Measurements from ENCODE around the gene UGT1A10. TPM values are rescaled to one million over a fixed set of nuclear protein-coding genes. Genes with fewer than 3 reads are reported as not detected.
A peak's percentile ranks its signal among the peaks of the same experiment; 100 is the strongest.

UGT1A10 gene
- total and polyA plus RNA-seq, 8 donors, result 0.09 TPM; not detected in 7

DNA sequence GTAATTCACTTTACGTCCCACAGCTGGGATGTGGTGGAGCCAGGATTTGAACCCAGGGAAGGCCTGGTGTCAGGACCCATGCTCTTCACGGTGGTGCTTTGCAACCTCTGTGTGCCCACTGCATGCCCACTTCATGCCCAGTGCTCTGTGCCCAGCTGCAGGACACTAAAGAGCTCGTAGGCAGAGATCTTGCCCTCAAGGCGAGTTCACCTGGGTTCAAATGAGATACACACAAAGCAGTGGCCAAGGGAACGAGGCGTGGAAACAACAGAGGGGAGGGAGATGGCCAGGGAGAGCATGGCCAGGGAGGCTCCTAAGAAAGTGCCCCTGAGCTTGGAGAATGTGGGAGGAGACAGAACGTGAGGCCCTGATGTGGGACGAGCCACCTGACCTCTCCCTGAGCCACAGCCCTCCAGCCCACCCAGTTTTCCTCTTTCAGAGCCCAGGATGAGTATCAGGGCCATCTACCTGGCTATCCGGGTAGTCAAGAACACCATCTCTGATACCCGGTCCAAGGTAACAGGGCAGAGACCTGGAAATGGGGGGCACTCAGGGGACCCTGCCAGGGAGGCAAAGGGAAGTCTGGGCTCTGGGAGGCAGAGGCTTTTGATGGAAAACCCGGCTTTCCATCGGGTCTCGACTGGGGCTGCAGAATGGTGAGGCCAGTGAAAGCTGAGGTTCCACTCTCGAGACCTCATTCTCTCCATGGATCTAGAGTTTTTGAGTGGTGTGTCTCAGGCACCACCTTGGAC, 162.3 kb downstream of the UGT1A10 start:
- Histone ChIP-seq H3K36me3 (no peaks in the 10 kb centered on the region), H3K27me3 (no peaks in the 10 kb centered on the region), H3K27ac (no peak overlapping the region), H3K4me3 (no peak overlapping the region), H3K4me1 (no peaks in the 10 kb centered on the region), H3K9me3 (no peaks in the 10 kb centered on the region)
- 57 to 67% methylated on average over 14 of the region's 14 CpGs for WGBS, 2 donors
- no peak for DNase-seq
- intact Hi-C loops (cut with DNase I), result no loop called here
- no peak for TF ChIP-seq CTCF (IDR thresholded peaks at IDR 0.05)
- ATAC-seq, result no peak
- FAIRE-seq, result no peak

GRCh38 chr2:233799087-233799665, 162.9 kb downstream of the UGT1A10 start:
- no peaks in the 10 kb centered on the region for H3K4me1 ChIP-seq
- TF ChIP-seq CTCF (IDR thresholded peaks at IDR 0.05), result no peak
- intact Hi-C loops (cut with DNase I), result no loop called here
- H3K27me3 ChIP-seq, result no peaks in the 10 kb centered on the region
- FAIRE-seq, result no peak
- H3K27ac ChIP-seq, result no peak overlapping the region
- peak in 1 of 6 donors; percentile 24 for DNase-seq
- no peaks in the 10 kb centered on the region for H3K9me3 ChIP-seq
- no peaks in the 10 kb centered on the region for H3K36me3 ChIP-seq
- H3K4me3 ChIP-seq, result no peak overlapping the region
- ATAC-seq, result no peak
- WGBS, 2 donors, result 44 to 51% methylated on average over 7 of the region's 7 CpGs

GRCh38 chr2:233799716-233800115, 163.5 kb downstream of the UGT1A10 start:
- WGBS, 2 donors, result 46 to 74% methylated on average over 5 of the region's 5 CpGs
- no peak overlapping the region for H3K27ac ChIP-seq
- ATAC-seq (no peak), FAIRE-seq (no peak), DNase-seq (peak in 1 of 6 donors; percentile 17)
- H3K36me3 ChIP-seq, result no peaks in the 10 kb centered on the region
- TF ChIP-seq CTCF (IDR thresholded peaks at IDR 0.05), result no peak
- H3K4me1 ChIP-seq, result no peaks in the 10 kb centered on the region
- no peak overlapping the region for H3K4me3 ChIP-seq
- no peaks in the 10 kb centered on the region for H3K9me3 ChIP-seq
- intact Hi-C loops (cut with DNase I), result no loop called here
- no peaks in the 10 kb centered on the region for H3K27me3 ChIP-seq

GRCh38 chr2:233800208-233800607, 164.0 kb downstream of the UGT1A10 start:
- Histone ChIP-seq H3K27me3 (no peaks in the 10 kb centered on the region), H3K9me3 (no peaks in the 10 kb centered on the region), H3K4me1 (no peaks in the 10 kb centered on the region), H3K36me3 (no peaks in the 10 kb centered on the region), H3K27ac (no peak overlapping the region), H3K4me3 (no peak overlapping the region)
- no peak for TF ChIP-seq CTCF (IDR thresholded peaks at IDR 0.05)
- FAIRE-seq, result no peak
- intact Hi-C loops (cut with DNase I), result no loop called here
- ATAC-seq, result no peak
- peak in 1 of 6 donors; percentile 30 for DNase-seq
- WGBS, 2 donors, result 67 to 76% methylated on average over 7 of the region's 7 CpGs

All from pancreas (tissue), 10 donors.